ENCODE measurements around the gene CNOT8. TPM values are rescaled to one million over a fixed set of nuclear protein-coding genes. Genes with fewer than 3 reads are reported as not detected.
A peak's percentile ranks its signal among the peaks of the same experiment; 100 is the strongest.

The CNOT8 gene
- total and polyA plus RNA-seq, 9 of the 15 experiments (the other 6 are each of a cell fraction or from before 2014, with no cell fraction given): 15.2 to 68.9 (median 52.1) TPM

GRCh38 chr5:154840435-154841272 is 17.8 kb upstream of the CNOT8 start (continued):
- TF ChIP-seq ZNF592 (IDR thresholded peaks at IDR 0.05) (peak; percentile 81), TAF15 (IDR thresholded peaks at IDR 0.05; ENCODE audit: low read depth, low read length) (no peak), CXXC5 (CRISPR knock-in tag; IDR thresholded peaks at IDR 0.05) (peak; percentile 60), SREBF2 (CRISPR knock-in tag; IDR thresholded peaks at IDR 0.05) (no peak), PCBP2 (IDR thresholded peaks at IDR 0.05; ENCODE audit: low read depth, low read length, poor library complexity, severe bottlenecking) (no peak), FIP1L1 (IDR thresholded peaks at IDR 0.05; ENCODE audit: low read depth, low read length, poor library complexity, severe bottlenecking) (no peak), ZNF143 (CRISPR knock-in tag; IDR thresholded peaks at IDR 0.05) (no peak), ZNF134 (CRISPR knock-in tag; conservative IDR thresholded peaks at IDR 0.05) (no peak), MXI1 (IDR thresholded peaks at IDR 0.05; ENCODE audit: low read depth, low read length) (no peak), HMG20A (CRISPR knock-in tag; conservative IDR thresholded peaks at IDR 0.05) (no peak), BRF1 (IDR thresholded peaks at IDR 0.05; ENCODE audit: borderline replicate concordance, extremely low read depth, insufficient read length) (no peak), SP1 (CRISPR knock-in tag; IDR thresholded peaks at IDR 0.05) (peak; percentile 65), RBFOX2 (IDR thresholded peaks at IDR 0.05; ENCODE audit: low read depth, low read length) (no peak), ZNF133 (CRISPR knock-in tag; IDR thresholded peaks at IDR 0.05) (no peak), ZNF445 (CRISPR knock-in tag; IDR thresholded peaks at IDR 0.05; ENCODE audit: low read depth) (no peak), RBM14 (IDR thresholded peaks at IDR 0.05; ENCODE audit: borderline replicate concordance, insufficient read depth, low read depth, low read length) (no peak)
- TF ChIP-seq, protein P1, sequence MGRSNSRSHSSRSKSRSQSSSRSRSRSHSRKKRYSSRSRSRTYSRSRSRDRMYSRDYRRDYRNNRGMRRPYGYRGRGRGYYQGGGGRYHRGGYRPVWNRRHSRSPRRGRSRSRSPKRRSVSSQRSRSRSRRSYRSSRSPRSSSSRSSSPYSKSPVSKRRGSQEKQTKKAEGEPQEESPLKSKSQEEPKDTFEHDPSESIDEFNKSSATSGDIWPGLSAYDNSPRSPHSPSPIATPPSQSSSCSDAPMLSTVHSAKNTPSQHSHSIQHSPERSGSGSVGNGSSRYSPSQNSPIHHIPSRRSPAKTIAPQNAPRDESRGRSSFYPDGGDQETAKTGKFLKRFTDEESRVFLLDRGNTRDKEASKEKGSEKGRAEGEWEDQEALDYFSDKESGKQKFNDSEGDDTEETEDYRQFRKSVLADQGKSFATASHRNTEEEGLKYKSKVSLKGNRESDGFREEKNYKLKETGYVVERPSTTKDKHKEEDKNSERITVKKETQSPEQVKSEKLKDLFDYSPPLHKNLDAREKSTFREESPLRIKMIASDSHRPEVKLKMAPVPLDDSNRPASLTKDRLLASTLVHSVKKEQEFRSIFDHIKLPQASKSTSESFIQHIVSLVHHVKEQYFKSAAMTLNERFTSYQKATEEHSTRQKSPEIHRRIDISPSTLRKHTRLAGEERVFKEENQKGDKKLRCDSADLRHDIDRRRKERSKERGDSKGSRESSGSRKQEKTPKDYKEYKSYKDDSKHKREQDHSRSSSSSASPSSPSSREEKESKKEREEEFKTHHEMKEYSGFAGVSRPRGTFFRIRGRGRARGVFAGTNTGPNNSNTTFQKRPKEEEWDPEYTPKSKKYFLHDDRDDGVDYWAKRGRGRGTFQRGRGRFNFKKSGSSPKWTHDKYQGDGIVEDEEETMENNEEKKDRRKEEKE (IDR thresholded peaks at IDR 0.05; ENCODE audit: borderline replicate concordance in 1 of 2, control insufficient read depth in 1 of 2, low read depth in 2 of 2, low read length in 1 of 2): no peak
- TF ChIP-seq, protein P2, sequence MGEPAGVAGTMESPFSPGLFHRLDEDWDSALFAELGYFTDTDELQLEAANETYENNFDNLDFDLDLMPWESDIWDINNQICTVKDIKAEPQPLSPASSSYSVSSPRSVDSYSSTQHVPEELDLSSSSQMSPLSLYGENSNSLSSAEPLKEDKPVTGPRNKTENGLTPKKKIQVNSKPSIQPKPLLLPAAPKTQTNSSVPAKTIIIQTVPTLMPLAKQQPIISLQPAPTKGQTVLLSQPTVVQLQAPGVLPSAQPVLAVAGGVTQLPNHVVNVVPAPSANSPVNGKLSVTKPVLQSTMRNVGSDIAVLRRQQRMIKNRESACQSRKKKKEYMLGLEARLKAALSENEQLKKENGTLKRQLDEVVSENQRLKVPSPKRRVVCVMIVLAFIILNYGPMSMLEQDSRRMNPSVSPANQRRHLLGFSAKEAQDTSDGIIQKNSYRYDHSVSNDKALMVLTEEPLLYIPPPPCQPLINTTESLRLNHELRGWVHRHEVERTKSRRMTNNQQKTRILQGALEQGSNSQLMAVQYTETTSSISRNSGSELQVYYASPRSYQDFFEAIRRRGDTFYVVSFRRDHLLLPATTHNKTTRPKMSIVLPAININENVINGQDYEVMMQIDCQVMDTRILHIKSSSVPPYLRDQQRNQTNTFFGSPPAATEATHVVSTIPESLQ (CRISPR knock-in tag; IDR thresholded peaks at IDR 0.05): no peak
